Epithelial cell of proximal tubule (primary cell): Measurements from ENCODE around the gene GNG12. TPM values are rescaled to one million over a fixed set of nuclear protein-coding genes. Genes with fewer than 3 reads are reported as not detected.
"Not testable (repeated sequence)": the region's sequence is repeated elsewhere in the genome, so short reads cannot be mapped to it uniquely, and the experiment has no call there.

Experiments used
- DNase-seq: peaks from one replicate; pipeline ENCODE4 v3.0.0-alpha.2; 2011; ENCODE audit warnings: low read depth
- H3K4me3 ChIP-seq: 2 replicates; pipeline ENCODE4 v1.5.1; 2011; ENCODE audit warnings: low read depth, mild to moderate bottlenecking, low read length
- CTCF ChIP-seq: conservative IDR thresholded peaks from 2 replicates; pipeline ENCODE4 v1.5.1; 2012; ENCODE audit warnings: low read depth, mild to moderate bottlenecking, low read length
- total RNA-seq: library from RNA; depleted of rRNA; stranded (reverse); fragments of >200 nt; gene quantifications from 2 replicates; pipeline ENCODE4 v1.2.3, GENCODE V29; 2015

The GNG12 gene
- total RNA-seq, 1 donor from 2014 or later: 67.1 TPM

DNA sequence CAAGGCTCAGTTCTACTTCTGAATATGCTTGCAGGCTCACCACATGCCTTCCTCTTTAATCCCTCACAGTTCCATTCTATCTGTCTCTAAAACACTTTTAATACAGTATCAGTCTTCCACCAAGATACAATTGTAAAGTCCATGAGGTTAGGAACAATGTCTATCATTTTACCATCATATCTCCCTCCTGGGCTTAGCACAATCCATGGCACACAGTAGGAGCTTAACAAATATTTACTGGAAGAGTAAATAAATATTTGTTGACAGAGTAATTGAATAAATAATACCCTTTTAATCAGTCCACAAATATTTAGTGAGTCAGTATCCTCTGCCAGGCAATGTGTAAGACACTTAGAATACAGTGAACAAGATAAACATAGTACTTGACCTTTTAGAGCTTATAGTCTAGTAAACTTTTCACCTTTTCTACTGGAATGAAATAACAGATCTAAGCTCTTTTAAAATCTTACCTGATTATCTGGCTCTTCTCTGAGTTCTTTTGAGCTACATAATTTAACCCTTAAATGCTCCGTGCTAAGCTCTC is 160.9 kb downstream of the GNG12 start:
- no peak for TF ChIP-seq CTCF
- H3K4me3 ChIP-seq: no peak overlapping the region
- no peak for DNase-seq

DNA sequence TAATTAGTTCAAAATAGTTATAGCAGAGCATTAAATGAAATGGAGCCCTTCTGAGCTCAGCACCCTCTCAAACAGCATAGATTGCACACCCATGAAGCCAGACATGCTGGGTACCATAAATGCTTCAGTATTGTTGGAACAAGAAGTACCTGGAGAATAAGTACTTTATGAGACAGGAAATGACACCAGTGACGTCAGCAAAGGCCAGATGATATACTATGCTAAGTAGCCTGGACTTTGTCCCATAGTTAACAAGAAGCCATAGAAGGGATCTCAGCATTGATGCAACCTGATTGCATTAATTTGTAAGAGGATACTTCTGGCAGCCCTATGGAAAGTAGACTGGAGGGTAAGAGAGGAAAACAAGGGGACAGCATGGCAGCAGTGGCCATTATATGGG is 164.6 kb downstream of the GNG12 start:
- no peak overlapping the region for H3K4me3 ChIP-seq
- DNase-seq: no peak
- TF ChIP-seq CTCF: no peak

DNA sequence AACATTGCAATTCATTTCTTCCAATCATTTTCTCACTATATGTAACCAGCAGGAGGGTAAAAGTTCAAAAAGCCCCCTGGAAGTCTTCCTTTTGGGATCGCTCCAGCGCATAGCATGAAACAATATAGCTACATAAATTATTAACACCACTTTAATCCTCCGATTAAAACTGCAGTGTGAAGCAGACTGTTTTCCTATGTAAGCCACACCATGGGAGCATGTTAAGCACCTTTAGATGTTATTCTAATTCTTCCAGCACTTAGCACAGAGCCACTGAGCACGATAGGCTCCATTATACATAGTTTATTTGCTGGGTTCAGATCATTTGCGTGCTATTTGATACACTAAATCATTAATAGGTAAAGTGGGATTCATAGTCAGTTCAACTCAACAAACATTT is 166.6 kb downstream of the GNG12 start:
- TF ChIP-seq CTCF: no peak
- no peak for DNase-seq
- H3K4me3 ChIP-seq: no peak overlapping the region

GRCh38 chr1:67665307-67665706 is 168.0 kb downstream of the GNG12 start:
- DNase-seq: not testable (repeated sequence)

DNA sequence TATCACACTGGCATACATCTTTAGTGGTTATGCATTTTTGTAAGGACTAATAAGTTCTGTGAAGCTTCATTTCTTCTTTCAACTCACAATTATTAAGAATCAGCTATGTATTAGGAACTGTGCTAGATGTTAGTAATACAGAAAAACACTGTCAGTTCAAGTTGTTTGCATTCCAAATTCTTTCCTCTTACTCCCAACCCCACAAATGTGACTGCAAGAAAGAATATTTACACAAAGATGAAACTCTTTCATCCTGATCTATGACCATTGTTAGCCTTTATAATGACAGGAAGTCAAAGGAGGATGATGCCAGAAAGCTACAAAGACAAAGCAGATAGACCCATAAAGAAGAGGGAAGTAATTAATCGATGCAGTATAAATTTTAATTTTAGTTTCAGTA is 169.2 kb downstream of the GNG12 start:
- no peak for TF ChIP-seq CTCF
- no peak for DNase-seq

More at GRCh38 chr1:67665307-67665706, 168.0 kb downstream of the GNG12 start:
- not testable (repeated sequence) for H3K4me3 ChIP-seq

DNA sequence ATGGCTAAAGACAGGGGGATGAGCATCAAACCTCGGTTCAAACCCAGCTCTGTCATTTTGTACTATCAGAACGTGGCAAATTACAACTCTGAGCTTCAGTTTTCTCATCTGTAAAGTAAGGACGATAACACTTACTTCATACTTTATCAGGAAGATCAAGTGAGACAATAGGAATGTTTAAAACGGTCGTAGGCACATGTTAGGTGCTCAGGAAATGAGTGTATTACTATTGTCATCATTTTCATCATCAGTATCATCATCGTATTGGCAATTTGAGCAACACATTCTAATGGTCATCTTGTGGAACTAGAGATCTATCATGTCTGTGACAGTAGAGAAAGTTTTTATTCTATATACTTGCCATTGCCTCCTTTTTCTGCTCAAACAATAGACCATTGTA is 170.4 kb downstream of the GNG12 start:
- no peak overlapping the region for H3K4me3 ChIP-seq
- DNase-seq: no peak
- TF ChIP-seq CTCF: no peak

More for the DNA sequence above, 169.2 kb downstream of the GNG12 start:
- H3K4me3 ChIP-seq: no peak overlapping the region

- TF ChIP-seq CTCF: no peak
- DNase-seq: no peak
- no peak overlapping the region for H3K4me3 ChIP-seq
These were observed 174.0 kb downstream of the GNG12 start for GRCh38 chr1:67659229-67659628.

DNA sequence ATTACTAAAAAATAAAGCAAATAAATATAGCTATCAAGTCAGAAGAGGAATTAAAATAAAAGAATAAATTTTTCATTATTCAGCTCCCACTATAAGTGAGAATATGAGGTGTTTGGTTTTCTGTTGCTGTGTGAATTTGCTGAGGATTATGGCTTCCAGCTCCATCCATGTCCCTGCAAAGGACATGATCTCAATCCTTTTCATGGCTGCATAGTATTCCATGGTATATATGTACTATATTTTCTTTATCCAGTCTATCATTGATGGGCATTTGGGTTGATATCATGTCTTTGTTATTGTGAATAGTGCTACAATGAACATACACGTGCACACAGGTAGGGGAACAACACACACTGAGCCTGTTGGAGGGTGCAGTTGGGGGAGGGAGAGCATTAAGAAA is 176.1 kb downstream of the GNG12 start:
- H3K4me3 ChIP-seq, DNase-seq: not testable (repeated sequence)
